ENCODE results near the gene MCCC1.
"Not testable (repeated sequence)": the region's sequence is repeated elsewhere in the genome, so short reads cannot be mapped to it uniquely, and the experiment has no call there.

Gene MCCC1

GRCh38 chr3:183101040-183101439, 1.7 kb upstream of the MCCC1 start:
- not testable (repeated sequence) for DNase-seq

GRCh38 chr3:183100376-183100775, 1.1 kb upstream of the MCCC1 start:
- no peak for DNase-seq

GRCh38 chr3:183099838-183100204, 525 bp upstream of the MCCC1 start:
- no peak for DNase-seq

DNA sequence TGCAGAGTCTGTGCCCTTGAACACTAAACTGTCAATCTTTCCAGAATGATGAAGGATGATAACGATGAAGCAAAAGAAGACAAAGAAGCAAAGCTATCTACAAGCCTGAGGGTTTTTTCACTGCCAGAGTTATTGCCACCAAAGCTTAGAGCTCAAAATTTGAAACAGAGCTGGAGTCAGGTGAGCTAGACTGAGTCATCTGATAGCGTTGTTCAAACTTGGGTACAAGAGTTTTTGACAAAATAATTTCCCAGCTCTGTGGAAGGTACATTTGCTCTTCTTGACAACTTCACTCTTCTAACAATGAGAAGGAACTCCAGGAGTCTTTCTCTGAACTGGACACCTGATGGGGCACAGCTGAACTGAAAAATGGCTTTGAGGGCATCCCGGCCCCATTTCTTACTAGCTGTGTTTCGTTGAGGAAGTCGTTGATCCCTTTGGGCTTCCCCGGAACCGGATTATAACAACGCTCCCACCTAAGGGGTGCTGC, 715 bp downstream of the MCCC1 start:
- DNase-seq = no peak

DNA sequence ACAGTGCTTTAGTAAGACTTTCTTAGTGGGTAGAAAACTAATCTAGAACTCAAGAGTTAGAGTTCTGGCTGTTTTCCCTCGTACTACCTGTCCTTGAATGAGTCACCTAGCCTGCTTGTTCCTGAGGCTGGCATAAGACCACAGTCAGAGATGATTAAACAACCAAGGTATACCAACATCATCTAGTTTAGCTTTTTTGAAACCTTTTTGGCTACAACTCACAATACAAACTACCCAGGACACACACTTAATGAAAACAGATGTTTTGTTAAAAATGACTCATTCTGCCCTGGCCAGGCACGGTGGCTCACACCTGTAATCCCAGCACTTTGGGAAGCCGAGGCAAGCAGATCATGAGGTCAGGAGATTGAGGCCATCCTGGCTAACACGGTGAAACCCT, 4.6 kb downstream of the MCCC1 start:
- DNase-seq = no peak

DNA sequence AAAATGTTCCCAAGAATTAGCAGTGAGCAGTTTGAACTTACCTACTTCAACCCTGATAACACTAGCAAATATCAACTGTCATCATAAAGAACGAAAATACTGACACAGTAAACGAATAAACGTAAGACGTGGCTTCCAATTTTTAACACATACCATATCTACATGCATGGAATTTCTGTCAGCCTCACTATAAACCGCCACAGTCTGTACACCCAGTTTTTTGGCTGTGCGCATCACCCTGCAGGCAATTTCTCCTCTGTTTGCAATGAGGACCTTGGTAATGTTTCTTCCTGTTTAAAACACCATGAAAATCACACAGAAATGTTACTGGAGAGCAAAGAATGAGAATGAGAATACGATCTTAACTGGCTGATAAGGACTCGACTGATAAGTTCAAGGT, 7.0 kb downstream of the MCCC1 start:
- no peak for DNase-seq

DNA sequence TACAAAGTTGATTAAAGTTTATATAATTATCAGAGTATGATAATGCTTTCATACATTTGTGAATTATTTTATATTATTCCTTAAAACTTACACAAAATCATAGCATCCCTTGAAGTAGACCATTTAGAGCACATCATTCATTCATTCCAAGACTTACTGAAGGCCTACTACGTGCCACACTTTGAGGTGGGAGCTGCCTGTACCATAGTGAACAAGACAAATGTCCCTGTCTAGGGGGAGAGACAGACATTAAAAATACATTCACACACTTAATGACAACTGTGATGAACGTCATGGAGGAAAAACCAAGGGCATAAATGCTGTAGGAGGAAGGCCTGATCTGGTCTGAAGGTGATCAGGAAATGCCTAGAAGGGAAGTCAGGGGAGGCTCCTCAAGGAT, 12.1 kb downstream of the MCCC1 start:
- DNase-seq = no peak

DNA sequence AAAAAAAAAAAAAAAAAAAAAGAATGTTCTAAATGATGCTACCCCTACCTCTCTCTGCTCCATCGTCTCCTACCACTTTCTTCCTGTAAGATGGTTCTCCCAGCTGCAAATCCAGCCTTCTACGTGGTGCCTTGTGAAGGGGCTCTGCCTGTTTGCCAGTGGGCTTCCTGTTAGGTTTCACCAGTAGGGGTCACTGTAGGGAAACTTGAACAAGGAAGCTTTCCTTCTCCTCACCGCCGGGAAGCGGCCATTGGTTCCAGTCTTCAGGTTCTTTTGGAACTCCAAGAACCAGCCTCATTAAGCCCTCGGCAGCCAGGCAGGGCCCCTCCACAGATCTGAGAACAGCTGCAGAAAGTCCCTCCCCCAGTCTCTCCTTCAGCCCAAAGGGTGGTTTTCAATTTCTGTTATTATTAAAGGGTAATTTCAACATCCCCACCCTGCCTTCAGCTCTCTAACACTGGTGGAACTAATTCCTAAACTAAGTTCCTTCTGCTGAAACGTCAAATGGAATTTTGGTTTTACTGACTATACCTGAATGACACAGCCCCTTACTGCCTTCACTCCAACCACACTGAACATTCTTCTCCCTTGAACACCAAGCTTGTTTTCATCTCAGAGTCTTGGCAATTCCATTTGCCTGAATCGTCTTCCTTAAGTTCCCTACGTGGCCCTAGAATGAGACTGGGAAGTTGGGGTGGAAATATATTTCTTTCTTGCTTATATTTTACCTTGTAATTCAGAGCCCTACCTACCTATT, 13.5 kb downstream of the MCCC1 start:
- DNase-seq = no peak

- DNase-seq = peak; percentile 70
These were observed 16.9 kb downstream of the MCCC1 start for GRCh38 chr3:183082355-183082915.

DNA sequence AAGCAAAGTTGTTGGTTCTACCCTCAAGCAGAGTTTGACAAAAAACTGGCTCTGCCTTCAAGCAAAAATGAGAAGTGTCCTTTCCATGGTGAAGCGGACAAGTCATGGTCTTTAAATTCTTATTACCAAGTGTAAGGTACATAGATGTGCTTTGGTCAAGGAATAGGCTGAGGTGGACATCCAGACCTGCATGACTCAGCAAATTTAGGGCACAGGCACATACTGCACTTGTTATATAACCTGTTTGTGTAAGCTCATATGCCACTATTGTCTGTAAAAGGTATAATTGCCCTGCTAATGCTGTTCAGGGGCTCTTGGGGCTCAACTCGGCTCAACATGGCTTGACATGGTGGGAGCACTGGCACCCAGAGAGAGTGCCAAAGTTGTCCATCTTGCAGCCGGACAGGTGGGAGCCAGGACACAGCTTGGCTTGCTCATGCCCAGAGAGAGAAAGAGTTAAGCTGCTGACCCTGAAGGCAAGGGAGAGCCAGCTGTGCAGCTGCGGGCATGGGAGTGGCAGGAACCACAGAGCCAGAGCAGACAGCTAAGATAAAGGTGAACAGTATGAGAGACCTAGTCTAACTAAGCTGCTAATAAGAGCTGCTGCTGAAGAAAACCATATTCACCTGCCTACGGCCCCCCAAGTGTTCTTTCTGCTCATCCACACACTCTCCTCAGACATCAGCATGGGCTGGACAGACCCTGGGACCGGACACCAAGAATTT, 17.7 kb downstream of the MCCC1 start:
- DNase-seq = no peak

DNA sequence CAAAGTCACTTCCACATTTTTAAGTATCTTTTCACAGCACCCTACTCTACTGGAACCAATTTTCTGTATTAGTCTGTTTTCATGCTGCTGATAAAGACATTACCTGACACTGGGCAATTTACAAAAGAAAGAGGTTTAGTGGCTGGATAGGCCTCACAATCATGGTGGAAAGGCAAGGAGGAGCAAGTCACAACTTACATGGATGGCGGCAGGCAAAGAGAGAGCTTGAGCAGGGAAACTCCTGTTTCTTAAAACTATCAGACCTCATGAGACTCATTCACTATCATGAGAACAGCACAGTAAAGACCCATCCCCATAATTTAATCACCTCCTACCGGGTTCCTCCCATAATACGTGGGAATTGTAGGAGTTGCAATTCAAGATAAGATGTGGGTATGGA, 18.7 kb downstream of the MCCC1 start:
- no peak for DNase-seq

- DNase-seq = no peak
These were observed 24.4 kb downstream of the MCCC1 start for GRCh38 chr3:183074881-183075280.

DNA sequence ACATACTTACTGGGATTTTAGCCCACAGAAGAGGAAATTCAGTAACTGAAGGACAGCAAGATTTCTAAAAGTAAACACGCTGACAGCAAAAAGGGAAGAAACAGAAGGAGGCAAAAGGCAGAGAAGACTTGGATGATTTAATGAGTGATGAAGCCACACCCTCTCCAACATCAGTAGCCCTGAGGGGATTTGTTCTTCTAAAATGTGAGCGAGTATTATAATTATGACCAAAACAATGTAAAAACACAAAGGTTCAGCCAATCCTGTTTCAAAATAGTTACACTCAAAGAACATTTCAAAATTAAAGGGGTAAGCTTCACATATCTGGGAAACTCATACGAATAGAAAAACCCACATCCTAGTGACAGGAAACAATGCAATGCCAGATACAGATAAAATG, 25.0 kb downstream of the MCCC1 start:
- no peak for DNase-seq

- no peak for DNase-seq
These were observed 25.5 kb downstream of the MCCC1 start for GRCh38 chr3:183073839-183074238.

- DNase-seq = no peak
These were observed 28.4 kb downstream of the MCCC1 start for GRCh38 chr3:183070892-183071291.

DNA sequence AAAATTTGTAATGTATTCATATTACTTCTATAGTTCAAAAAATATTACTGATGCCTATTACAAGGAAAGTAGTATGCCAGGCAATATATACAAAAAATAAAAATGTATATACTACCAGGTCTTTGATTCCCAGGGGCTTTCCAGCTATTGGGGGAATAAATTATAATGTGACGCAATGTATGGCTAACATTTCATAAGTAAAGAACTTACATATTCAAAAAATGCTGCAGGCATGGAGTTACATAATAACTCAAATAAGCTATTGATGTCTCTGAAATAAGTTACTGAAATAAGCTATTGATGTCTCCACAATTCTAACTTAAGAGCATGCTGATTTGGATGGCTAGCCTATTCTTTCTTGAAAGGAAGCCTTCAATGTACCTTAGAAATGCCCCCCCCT, 30.2 kb downstream of the MCCC1 start:
- no peak for DNase-seq

DNA sequence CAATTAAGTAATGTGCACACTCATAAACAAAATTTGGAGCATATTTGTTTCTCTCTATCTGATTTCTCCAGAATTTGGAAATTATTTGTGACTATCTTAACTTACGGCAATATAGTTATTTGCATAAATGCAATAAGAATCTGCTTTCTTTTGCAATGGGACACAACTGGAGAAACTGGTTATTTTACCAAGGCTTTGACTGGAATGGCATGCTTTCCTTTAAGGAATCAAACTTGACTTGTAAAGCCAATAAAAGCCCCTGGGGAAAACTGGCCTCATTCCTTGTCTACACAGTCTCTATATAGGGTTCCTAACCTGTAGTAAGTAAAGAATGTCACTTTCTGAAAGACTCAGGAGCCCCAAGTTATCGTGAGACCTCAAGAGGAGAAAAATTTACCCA, 32.4 kb downstream of the MCCC1 start:
- DNase-seq = not testable (repeated sequence)

GRCh38 chr3:183064475-183064874, 34.8 kb downstream of the MCCC1 start:
- DNase-seq = no peak

DNA sequence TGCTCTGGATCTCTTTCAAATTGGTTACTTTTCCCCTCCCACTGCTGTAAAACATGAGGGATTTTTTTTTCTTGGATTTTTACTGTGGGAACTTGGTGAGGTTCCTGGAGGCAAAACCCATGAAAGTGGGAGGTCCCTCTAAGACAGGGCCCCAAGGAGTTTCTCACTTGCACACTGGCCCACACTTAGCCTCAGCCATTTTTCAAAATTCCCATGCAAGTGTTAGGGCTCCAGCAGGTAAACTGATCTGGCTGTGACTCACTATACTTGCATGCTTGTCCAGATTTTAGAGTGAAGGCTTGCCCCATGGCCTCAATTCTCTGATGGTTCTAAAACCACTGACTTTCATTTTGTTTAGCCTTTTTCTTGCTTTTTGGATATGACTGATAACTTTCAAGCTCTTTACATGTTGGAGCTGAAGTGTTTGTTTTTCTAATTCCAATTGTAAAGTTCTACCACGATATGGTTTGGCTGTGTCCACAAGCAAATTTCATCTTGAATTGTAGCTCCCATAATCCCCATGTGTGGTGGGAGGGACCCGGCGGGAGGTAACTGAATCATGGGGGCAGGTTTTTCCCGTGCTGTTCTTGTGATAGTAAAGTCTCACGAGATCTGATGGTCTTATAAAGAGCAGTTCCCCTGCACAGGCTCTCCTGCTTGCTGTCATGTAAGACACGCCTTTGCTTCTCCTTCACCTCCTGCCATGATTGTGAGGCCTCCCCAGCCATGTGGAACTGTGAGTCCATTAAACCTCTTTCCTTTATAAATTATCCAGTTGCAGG, 37.7 kb downstream of the MCCC1 start:
- DNase-seq = no peak

DNA sequence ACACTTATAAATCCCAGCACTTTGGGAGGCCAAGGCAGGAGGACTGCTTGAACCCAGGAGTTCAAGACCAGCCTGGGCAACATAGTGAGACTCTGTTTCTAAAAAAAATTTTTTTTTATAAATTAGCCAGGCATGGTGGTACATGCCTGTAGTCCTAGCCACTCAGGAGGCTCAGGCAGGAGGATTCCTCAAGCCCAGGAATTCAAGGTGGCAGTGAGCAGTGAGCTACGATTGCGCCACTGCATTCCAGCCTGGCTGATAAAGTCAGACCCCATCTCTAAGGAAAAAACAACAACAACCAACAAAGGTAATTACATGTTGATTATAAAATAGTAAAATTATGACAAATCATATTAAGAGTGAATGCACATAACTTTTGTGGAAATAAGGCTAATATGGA, 40.9 kb downstream of the MCCC1 start:
- DNase-seq = no peak

DNA sequence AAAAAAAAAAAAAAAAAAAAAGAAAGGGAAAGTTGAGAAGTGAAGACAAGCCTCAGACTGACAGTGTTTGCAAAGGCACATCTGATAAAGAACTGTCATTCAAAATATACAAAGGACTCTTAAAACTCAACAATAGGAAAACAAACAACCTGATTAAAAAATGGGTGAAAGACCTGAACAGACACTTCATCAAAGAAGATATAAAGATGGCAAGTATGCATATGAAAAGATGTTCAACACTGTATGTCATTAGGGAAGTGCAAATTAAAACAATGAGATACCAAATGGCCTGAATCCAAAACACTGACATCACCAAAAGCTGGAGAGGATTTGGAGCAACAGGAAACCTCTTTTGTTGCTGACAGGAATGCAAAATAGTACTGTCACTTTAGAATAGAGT, 48.6 kb downstream of the MCCC1 start:
- DNase-seq = no peak

DNA sequence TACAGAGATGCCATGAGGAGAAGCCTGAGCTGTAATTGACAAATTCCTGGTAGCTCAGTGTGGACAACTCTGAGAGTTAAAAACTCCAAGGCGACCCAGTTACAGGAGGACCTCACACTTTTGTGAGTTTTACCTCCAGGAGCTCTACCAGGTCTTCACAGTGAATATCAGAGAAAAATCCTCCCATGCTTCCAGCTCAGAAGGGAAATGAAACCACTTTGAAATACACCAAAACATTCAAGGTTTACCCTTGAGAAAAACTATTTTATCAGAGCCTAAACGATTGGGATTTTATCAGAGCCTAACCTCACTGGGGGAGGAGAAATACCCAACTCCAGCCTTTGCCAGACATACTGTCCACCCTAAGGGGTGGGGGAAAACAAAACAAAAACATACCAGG, 52.4 kb downstream of the MCCC1 start:
- DNase-seq = no peak

- no peak for DNase-seq
These were observed 54.6 kb downstream of the MCCC1 start for GRCh38 chr3:183044547-183045229.
